Liver (tissue), 9 donors: Measurements from ENCODE around the gene USP11. TPM values are rescaled to one million over a fixed set of nuclear protein-coding genes. Genes with fewer than 3 reads are reported as not detected.

Source experiments
- DNase-seq: peaks from one replicate; pipeline ENCODE4 v3.0.0-alpha.2; 2017; ENCODE audit warnings: low spot score
- H3K27ac ChIP-seq, 2 donors: one replicate each; pipeline ENCODE4 v1.7.0; 2013; ENCODE audit warnings: inconsistent platforms in 2 of 2, low read length in 2 of 2, control low read depth in 1 of 2, low read depth in 1 of 2, mild to moderate bottlenecking in 1 of 2
- H3K27me3 ChIP-seq, 4 donors: one replicate each; pipeline versions ENCODE4 v1.6.1 to v1.7.0; 2013; ENCODE audit warnings: low read length in 3 of 4, inconsistent platforms in 1 of 4, mild to moderate bottlenecking in 1 of 4, moderate library complexity in 1 of 4; ENCODE audit not compliant: control insufficient read depth in 4 of 4, insufficient read depth in 4 of 4
- H3K36me3 ChIP-seq, 4 donors: one replicate each; pipeline versions ENCODE4 v1.6.1 to v1.7.0; 2013; ENCODE audit warnings: low read length in 3 of 4, mild to moderate bottlenecking in 3 of 4, low read depth in 1 of 4, moderate library complexity in 1 of 4; ENCODE audit not compliant: control insufficient read depth in 4 of 4, insufficient read depth in 3 of 4
- H3K4me1 ChIP-seq, 4 donors: one replicate each; pipeline versions ENCODE4 v1.6.1 to v1.7.0; 2013; ENCODE audit warnings: low read length in 3 of 4, mild to moderate bottlenecking in 3 of 4, moderate library complexity in 1 of 4; ENCODE audit not compliant: control insufficient read depth in 4 of 4, insufficient read depth in 4 of 4
- H3K4me3 ChIP-seq, 3 donors: one replicate each; pipeline versions ENCODE4 v1.6.1 to v1.7.0; 2013; ENCODE audit warnings: low read length in 3 of 3, control low read depth in 1 of 3, low read depth in 1 of 3, mild to moderate bottlenecking in 1 of 3
- H3K9ac ChIP-seq, 2 donors: one replicate each; pipeline ENCODE4 v1.7.0; 2013; ENCODE audit warnings: low read length in 2 of 2, mild to moderate bottlenecking in 2 of 2, moderate library complexity in 2 of 2, control low read depth in 1 of 2, low read depth in 1 of 2
- H3K9me3 ChIP-seq, 4 donors: one replicate each; pipeline versions ENCODE4 v1.6.1 to v1.7.0; 2013; ENCODE audit warnings: low read length in 3 of 4; ENCODE audit not compliant: control insufficient read depth in 4 of 4
- EGR1 ChIP-seq, 2 donors: IDR thresholded peaks; 2 replicates each; pipeline ENCODE4 v1.6.1; 2016 to 2018; ENCODE audit warnings: antibody characterized with exemption in 2 of 2, low read depth in 2 of 2
- FOXA1 ChIP-seq: IDR thresholded peaks from 2 replicates; pipeline ENCODE4 v1.6.1; 2016; ENCODE audit warnings: antibody characterized with exemption
- FOXA2 ChIP-seq: IDR thresholded peaks from 2 replicates; pipeline ENCODE4 v1.6.1; 2016; ENCODE audit warnings: antibody characterized with exemption
- GABPA ChIP-seq, 2 donors: IDR thresholded peaks in 1 of 2; conservative IDR thresholded peaks in 1 of 2; 2 replicates each; pipeline ENCODE4 v1.6.1; 2016; ENCODE audit warnings: antibody characterized with exemption in 2 of 2, mild to moderate bottlenecking in 1 of 2, moderate library complexity in 1 of 2
- HNF4A ChIP-seq, 2 donors: conservative IDR thresholded peaks; 2 replicates each; pipeline ENCODE4 v1.6.1; 2016; ENCODE audit warnings: antibody characterized with exemption in 2 of 2, mild to moderate bottlenecking in 2 of 2
- HNF4G ChIP-seq: IDR thresholded peaks from 2 replicates; pipeline ENCODE4 v1.6.1; 2016; ENCODE audit warnings: antibody characterized with exemption
- JUND ChIP-seq, 2 donors: IDR thresholded peaks; 2 replicates each; pipeline ENCODE4 v1.6.1; 2016; ENCODE audit warnings: antibody characterized with exemption in 2 of 2
- NR2F2 ChIP-seq: IDR thresholded peaks from 2 replicates; pipeline ENCODE4 v1.6.1; 2016; ENCODE audit warnings: antibody characterized with exemption
- RAD21 ChIP-seq, 2 donors: IDR thresholded peaks; 2 replicates each; pipeline ENCODE4 v1.6.1; 2016; ENCODE audit warnings: antibody characterized with exemption in 2 of 2, mild to moderate bottlenecking in 2 of 2
- RXRA ChIP-seq, 2 donors: IDR thresholded peaks; 2 replicates each; pipeline ENCODE4 v1.6.1; 2017 to 2018; ENCODE audit warnings: antibody characterized with exemption in 2 of 2, mild to moderate bottlenecking in 1 of 2
- SP1 ChIP-seq: IDR thresholded peaks from 2 replicates; pipeline ENCODE4 v1.6.1; 2018; ENCODE audit warnings: antibody characterized with exemption, mild to moderate bottlenecking
- TAF1 ChIP-seq: conservative IDR thresholded peaks from 2 replicates; pipeline ENCODE4 v1.6.1; 2016; ENCODE audit warnings: antibody characterized with exemption, mild to moderate bottlenecking
- YY1 ChIP-seq: IDR thresholded peaks from 2 replicates; pipeline ENCODE4 v1.6.1; 2016; ENCODE audit warnings: antibody characterized with exemption, mild to moderate bottlenecking
- WGBS: extraction: QIAGEN DNeasy Blood & Tissue Kit; methylation state at CpG from one replicate; pipeline ENCODE4 v1.1.7; 2013; 5-methylcytosine and 5-hydroxymethylcytosine counted together
- polyA plus RNA-seq, 2 donors: library from polyadenylated mRNA; stranded (reverse) in 1 of 2; unstranded in 1 of 2; fragments of 200-250 nt in 1 of 2; fragments of >200 nt in 1 of 2; fragmentation: Nextera tagmentation in 1 of 2; extraction: Ambion mirVana in 1 of 2; gene quantifications; one replicate each; pipeline versions ENCODE4 v1.2.1 to v1.2.3, GENCODE V29; 2013 to 2015
- total RNA-seq, 2 donors: library from RNA; depleted of rRNA; stranded (reverse); fragments of >200 nt; gene quantifications; one replicate each; pipeline ENCODE4 v1.2.3, GENCODE V29; 2014
- TF ChIP-seq, protein P1 (sequence below): IDR thresholded peaks from 2 replicates; pipeline ENCODE4 v1.6.1; 2016; ENCODE audit warnings: antibody characterized with exemption
- TF ChIP-seq, protein P2 (sequence below): IDR thresholded peaks from 2 replicates; pipeline ENCODE4 v1.6.1; 2016; ENCODE audit warnings: antibody characterized with exemption
- TF ChIP-seq, protein P3 (sequence below): fragments of 150-350 bp; IDR thresholded peaks from 2 replicates; pipeline ENCODE4 v1.5.1; 2017; ENCODE audit warnings: improper control_type of control experiment, low read depth, low read length; ENCODE audit not compliant: missing input control
- TF ChIP-seq, protein P4 (sequence below): IDR thresholded peaks from 2 replicates; pipeline ENCODE4 v1.6.1; 2016; ENCODE audit warnings: antibody characterized with exemption
- TF ChIP-seq, protein P5 (sequence below): IDR thresholded peaks from 2 replicates; pipeline ENCODE4 v1.6.1; 2016; ENCODE audit warnings: antibody characterized with exemption, mild to moderate bottlenecking
- donor health status: healthy.
- donor health status: healthy.
- donor health status: healthy.
- donor health status: healthy.
- donor health status: healthy.

Gene USP11
- total and polyA plus RNA-seq, 4 donors, result 9.6 to 24.3 (median 11.1) TPM

DNA sequence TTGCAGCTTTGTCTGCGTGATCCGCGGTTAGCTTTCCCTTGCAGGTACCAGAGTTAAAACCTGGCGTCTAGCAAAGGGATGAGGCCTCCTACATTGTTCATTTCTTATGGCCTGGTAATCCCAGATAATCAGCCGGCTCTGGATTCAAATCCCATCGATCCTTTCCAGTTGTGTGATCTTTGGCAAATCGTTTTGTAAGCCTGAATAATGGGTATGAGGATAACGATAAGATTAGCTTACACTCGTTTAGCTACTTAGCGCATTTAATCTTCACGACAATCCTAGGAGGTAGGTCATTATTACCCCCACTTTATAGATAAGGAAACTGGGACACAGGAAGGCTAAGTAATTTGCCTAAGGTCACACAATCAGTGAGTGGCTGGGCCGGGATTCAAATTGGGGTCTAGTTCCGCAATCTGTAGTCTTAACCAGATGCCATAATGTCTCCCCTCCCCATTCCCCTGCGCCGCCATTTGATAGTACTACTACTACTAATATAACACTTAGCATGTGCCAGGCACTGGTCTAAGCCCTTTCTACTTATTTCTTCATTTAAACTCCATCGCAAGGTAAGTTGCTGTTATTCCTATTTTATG lies 40.9 kb upstream of the USP11 start:
- H3K27ac ChIP-seq, result no peak overlapping the region
- TF ChIP-seq JUND (IDR thresholded peaks at IDR 0.05) (no peak), GABPA (IDR thresholded peaks at IDR 0.05 in 1 of 2, conservative IDR thresholded peaks at IDR 0.05 in 1 of 2) (no peak), YY1 (no peak), FOXA2 (no peak), TAF1 (no peak), HNF4A (conservative IDR thresholded peaks at IDR 0.05) (no peak), HNF4G (no peak)
- whole genome bisulfite sequencing, result 68% methylated on average over 16 of the region's 16 CpGs
- no peak overlapping the region for H3K9ac ChIP-seq
- DNase-seq, result no peak
- H3K27me3 ChIP-seq, result peaks cover 0 to 4% (median 0%) of the 10 kb centered on the region in 4 donors
- no peak overlapping the region for H3K4me3 ChIP-seq
- H3K4me1 ChIP-seq, result peaks cover 6 to 41% (median 31%) of the 10 kb centered on the region in 4 donors
- peaks cover 0 to 3% (median 1%) of the 10 kb centered on the region in 4 donors for H3K36me3 ChIP-seq
- no peaks in the 10 kb centered on the region for H3K9me3 ChIP-seq

DNA sequence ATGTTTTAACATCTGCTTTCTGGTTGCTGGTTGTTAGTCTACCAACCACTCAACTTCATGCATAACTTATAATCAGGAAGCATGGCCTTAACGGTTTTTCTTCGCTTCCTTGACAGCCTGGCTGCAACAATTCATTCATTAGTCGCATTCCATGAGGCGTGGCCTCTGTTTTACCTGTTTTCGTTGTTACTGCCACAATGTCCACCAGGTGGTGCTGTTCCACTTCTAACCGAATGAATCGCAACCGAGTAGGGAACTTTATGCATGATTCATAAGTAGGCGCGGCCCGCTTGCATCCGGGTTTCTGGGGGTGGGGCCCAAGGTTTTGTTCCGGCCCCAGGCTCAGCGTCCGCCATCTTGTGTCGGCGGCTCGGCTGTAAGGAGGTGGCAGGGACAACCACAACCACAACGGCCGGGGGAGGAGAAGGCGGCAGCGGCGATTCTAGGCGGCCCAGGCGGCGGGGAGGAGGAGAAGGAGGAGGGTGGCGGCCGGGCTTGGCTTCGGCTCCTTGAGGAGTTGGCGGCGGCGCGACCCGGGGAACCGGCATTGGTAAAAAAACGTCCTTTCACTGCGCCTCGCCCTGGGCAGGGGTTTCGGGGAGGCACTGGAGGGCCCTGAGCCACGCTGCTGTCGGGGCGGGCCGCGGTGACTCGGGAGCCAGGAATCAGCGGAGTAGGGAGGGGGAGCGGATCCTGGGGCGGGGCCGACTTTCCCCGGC lies 39.2 kb upstream of the USP11 start, which contains the start of gene UBA1:
UBA1 (plus strand) TSS at position 355 of the 719 bp plus-strand sequence. CDS start 4,974 bp downstream, outside the sequence.
- WGBS, result under 1% methylated on average over 50 of the region's 50 CpGs
- peak within 1 kb of the TSS; percentile 91 to 94 for H3K27ac ChIP-seq
- peaks cover 8 to 49% (median 31%) of the 10 kb centered on the region in 4 donors for H3K4me1 ChIP-seq

More for the DNA sequence above, 39.2 kb upstream of the USP11 start, which contains the start of gene UBA1:
- peak within 1 kb of the TSS; percentile 74 to 91 (median 80) for H3K4me3 ChIP-seq
- peak; percentile 88 for DNase-seq
- peaks cover 0 to 7% (median 2%) of the 10 kb centered on the region in 4 donors for H3K36me3 ChIP-seq
- peak in 1 of 2 donors; percentile 51 for TF ChIP-seq GABPA (IDR thresholded peaks at IDR 0.05 in 1 of 2, conservative IDR thresholded peaks at IDR 0.05 in 1 of 2)
- peak; percentile 89 to 95 for TF ChIP-seq JUND (IDR thresholded peaks at IDR 0.05)
- TF ChIP-seq FOXA1, result no peak
- TF ChIP-seq HNF4A (conservative IDR thresholded peaks at IDR 0.05), result no peak
- peak; percentile 63 for TF ChIP-seq TAF1
- TF ChIP-seq SP1, result peak; percentile 60
- TF ChIP-seq, protein P1, sequence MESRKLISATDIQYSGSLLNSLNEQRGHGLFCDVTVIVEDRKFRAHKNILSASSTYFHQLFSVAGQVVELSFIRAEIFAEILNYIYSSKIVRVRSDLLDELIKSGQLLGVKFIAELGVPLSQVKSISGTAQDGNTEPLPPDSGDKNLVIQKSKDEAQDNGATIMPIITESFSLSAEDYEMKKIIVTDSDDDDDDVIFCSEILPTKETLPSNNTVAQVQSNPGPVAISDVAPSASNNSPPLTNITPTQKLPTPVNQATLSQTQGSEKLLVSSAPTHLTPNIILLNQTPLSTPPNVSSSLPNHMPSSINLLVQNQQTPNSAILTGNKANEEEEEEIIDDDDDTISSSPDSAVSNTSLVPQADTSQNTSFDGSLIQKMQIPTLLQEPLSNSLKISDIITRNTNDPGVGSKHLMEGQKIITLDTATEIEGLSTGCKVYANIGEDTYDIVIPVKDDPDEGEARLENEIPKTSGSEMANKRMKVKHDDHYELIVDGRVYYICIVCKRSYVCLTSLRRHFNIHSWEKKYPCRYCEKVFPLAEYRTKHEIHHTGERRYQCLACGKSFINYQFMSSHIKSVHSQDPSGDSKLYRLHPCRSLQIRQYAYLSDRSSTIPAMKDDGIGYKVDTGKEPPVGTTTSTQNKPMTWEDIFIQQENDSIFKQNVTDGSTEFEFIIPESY, result no peak
- TF ChIP-seq NR2F2, result peak; percentile 37
- TF ChIP-seq, protein P2, sequence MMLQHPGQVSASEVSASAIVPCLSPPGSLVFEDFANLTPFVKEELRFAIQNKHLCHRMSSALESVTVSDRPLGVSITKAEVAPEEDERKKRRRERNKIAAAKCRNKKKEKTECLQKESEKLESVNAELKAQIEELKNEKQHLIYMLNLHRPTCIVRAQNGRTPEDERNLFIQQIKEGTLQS, result peak; percentile 77
- no peak for TF ChIP-seq HNF4G
- peak; percentile 98 for TF ChIP-seq YY1
- TF ChIP-seq, protein P3, sequence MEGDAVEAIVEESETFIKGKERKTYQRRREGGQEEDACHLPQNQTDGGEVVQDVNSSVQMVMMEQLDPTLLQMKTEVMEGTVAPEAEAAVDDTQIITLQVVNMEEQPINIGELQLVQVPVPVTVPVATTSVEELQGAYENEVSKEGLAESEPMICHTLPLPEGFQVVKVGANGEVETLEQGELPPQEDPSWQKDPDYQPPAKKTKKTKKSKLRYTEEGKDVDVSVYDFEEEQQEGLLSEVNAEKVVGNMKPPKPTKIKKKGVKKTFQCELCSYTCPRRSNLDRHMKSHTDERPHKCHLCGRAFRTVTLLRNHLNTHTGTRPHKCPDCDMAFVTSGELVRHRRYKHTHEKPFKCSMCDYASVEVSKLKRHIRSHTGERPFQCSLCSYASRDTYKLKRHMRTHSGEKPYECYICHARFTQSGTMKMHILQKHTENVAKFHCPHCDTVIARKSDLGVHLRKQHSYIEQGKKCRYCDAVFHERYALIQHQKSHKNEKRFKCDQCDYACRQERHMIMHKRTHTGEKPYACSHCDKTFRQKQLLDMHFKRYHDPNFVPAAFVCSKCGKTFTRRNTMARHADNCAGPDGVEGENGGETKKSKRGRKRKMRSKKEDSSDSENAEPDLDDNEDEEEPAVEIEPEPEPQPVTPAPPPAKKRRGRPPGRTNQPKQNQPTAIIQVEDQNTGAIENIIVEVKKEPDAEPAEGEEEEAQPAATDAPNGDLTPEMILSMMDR, result peak; percentile 90
- TF ChIP-seq, protein P4, sequence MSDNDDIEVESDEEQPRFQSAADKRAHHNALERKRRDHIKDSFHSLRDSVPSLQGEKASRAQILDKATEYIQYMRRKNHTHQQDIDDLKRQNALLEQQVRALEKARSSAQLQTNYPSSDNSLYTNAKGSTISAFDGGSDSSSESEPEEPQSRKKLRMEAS, result peak; percentile 50
- peak; percentile 19 to 31 for TF ChIP-seq RXRA (IDR thresholded peaks at IDR 0.05)
- TF ChIP-seq, protein P5, sequence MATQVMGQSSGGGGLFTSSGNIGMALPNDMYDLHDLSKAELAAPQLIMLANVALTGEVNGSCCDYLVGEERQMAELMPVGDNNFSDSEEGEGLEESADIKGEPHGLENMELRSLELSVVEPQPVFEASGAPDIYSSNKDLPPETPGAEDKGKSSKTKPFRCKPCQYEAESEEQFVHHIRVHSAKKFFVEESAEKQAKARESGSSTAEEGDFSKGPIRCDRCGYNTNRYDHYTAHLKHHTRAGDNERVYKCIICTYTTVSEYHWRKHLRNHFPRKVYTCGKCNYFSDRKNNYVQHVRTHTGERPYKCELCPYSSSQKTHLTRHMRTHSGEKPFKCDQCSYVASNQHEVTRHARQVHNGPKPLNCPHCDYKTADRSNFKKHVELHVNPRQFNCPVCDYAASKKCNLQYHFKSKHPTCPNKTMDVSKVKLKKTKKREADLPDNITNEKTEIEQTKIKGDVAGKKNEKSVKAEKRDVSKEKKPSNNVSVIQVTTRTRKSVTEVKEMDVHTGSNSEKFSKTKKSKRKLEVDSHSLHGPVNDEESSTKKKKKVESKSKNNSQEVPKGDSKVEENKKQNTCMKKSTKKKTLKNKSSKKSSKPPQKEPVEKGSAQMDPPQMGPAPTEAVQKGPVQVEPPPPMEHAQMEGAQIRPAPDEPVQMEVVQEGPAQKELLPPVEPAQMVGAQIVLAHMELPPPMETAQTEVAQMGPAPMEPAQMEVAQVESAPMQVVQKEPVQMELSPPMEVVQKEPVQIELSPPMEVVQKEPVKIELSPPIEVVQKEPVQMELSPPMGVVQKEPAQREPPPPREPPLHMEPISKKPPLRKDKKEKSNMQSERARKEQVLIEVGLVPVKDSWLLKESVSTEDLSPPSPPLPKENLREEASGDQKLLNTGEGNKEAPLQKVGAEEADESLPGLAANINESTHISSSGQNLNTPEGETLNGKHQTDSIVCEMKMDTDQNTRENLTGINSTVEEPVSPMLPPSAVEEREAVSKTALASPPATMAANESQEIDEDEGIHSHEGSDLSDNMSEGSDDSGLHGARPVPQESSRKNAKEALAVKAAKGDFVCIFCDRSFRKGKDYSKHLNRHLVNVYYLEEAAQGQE, result no peak
- TF ChIP-seq FOXA2, result no peak
- no peak for TF ChIP-seq EGR1 (IDR thresholded peaks at IDR 0.05; ENCODE audit: low read depth in 2 of 2)
- TF ChIP-seq RAD21 (IDR thresholded peaks at IDR 0.05), result peak; percentile 93 to 99
- no peaks in the 10 kb centered on the region for H3K9me3 ChIP-seq
- peak within 1 kb of the TSS; percentile 70 to 90 for H3K9ac ChIP-seq
- peaks cover 0 to 4% (median 0%) of the 10 kb centered on the region in 4 donors for H3K27me3 ChIP-seq
